SJCRH30 (cell line): Measurements from ENCODE around the gene DACH2. TPM values are rescaled to one million over a fixed set of nuclear protein-coding genes. Genes with fewer than 3 reads are reported as not detected.
"Not testable (repeated sequence)": the region's sequence is repeated elsewhere in the genome, so short reads cannot be mapped to it uniquely, and the experiment has no call there.

Experiments
- DNase-seq, 2 experiments: peaks; one replicate each; pipeline ENCODE4 v3.0.0-alpha.2; 2015 to 2020
- H3K27ac ChIP-seq: fragments of 250-450 bp; sonication (Bioruptor Pico); 2 replicates; pipeline ENCODE4 v1.5.1; 2020; ENCODE audit warnings: mild to moderate bottlenecking, moderate library complexity
- H3K27me3 ChIP-seq: fragments of 250-450 bp; sonication (Bioruptor Pico); 2 replicates; pipeline ENCODE4 v1.5.1; 2020; ENCODE audit warnings: mild to moderate bottlenecking, moderate library complexity
- H3K36me3 ChIP-seq: fragments of 250-450 bp; sonication (Bioruptor Pico); 2 replicates; pipeline ENCODE4 v1.5.1; 2020; ENCODE audit warnings: mild to moderate bottlenecking, moderate library complexity
- H3K4me1 ChIP-seq: fragments of 250-450 bp; sonication (Bioruptor Pico); 2 replicates; pipeline ENCODE4 v1.5.1; 2020; ENCODE audit warnings: mild to moderate bottlenecking, moderate library complexity
- H3K4me3 ChIP-seq: fragments of 250-450 bp; sonication (Bioruptor Pico); 2 replicates; pipeline ENCODE4 v1.5.1; 2020; ENCODE audit warnings: mild to moderate bottlenecking, moderate library complexity
- H3K9me3 ChIP-seq: fragments of 250-450 bp; sonication (Bioruptor Pico); replicated peaks from 2 replicates; pipeline ENCODE4 v1.5.1; 2020; ENCODE audit warnings: mild to moderate bottlenecking, moderate library complexity
- total RNA-seq: library from RNA; depleted of rRNA; stranded (reverse); fragments of >200 nt; shearing (Covaris generic); gene quantifications from 2 replicates; pipeline ENCODE4 v1.2.3, GENCODE V29; 2014; rRNA removed

Gene DACH2
- 0.10 TPM in 1 of 2 replicates, not detected in the other for total RNA-seq

DNA sequence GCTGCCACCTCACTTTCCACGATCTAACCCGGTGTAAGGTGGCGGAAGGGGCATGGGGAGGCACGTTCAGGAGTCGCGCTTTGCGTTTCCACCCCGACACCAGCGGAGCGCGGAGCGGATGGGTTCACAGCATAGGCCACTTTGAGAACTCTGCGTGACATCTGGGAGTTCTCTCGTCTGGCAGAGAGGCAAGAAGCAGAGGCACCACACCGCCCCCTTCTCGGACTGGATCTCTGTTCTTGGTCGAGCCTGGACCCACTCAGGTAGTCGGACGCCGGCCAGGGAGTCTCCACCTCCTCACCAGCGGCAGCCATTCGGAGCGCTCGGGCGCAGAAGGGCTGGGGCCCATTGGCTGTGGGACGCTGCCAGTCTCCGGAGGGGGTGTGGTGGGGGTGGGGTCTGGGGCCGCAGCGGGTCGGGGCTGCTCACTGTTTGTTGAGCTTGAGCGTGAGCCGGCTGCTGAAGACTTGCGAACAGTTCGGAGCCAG, at the start of gene DACH2:
TSS of gene DACH2 (plus strand) at position 428 of the 488 bp plus-strand sequence.
- H3K27ac ChIP-seq, result no peak within 1 kb of the TSS
- H3K36me3 ChIP-seq, result no peaks in the 10 kb centered on the region
- peak within 1 kb of the TSS; percentile 60 for H3K4me3 ChIP-seq
- H3K9me3 ChIP-seq, result no peaks in the 10 kb centered on the region
- H3K4me1 ChIP-seq, result no peaks in the 10 kb centered on the region
- DNase-seq, result peak; percentile 61 to 73
- H3K27me3 ChIP-seq, result no peaks in the 10 kb centered on the region

DNA sequence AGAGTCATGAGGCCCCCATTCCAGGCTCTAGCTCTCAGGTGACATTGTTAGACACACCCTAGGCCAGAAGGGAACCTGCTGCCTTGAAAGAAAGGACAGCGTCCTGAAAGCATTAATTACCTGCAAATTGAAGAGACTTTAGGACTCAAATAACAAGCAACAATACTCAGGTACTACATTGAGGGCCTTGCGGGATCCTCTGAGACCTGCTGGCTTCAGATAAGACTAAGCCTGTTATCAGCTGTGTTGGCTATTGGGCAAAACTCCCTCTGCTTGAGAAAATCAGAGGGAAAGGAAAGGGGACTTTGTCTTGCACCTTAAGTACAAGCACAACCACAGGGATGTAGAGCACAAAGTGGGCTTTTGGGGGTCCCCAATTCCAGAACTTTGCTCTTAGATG, 45.9 kb upstream of the DACH2 start:
- no peak overlapping the region for H3K4me3 ChIP-seq
- no peaks in the 10 kb centered on the region for H3K9me3 ChIP-seq
- H3K36me3 ChIP-seq, result no peaks in the 10 kb centered on the region
- H3K27ac ChIP-seq, result no peak overlapping the region
- DNase-seq, result no peak
- H3K27me3 ChIP-seq, result no peaks in the 10 kb centered on the region
- no peaks in the 10 kb centered on the region for H3K4me1 ChIP-seq

GRCh38 chrX:86103061-86103460, 45.2 kb upstream of the DACH2 start:
- no peak overlapping the region for H3K4me3 ChIP-seq
- no peak overlapping the region for H3K27ac ChIP-seq
- H3K36me3 ChIP-seq, result no peaks in the 10 kb centered on the region
- H3K27me3 ChIP-seq, result no peaks in the 10 kb centered on the region
- no peaks in the 10 kb centered on the region for H3K9me3 ChIP-seq
- no peaks in the 10 kb centered on the region for H3K4me1 ChIP-seq
- no peak for DNase-seq

GRCh38 chrX:86104526-86104925, 43.7 kb upstream of the DACH2 start:
- H3K4me1 ChIP-seq, result no peaks in the 10 kb centered on the region
- no peaks in the 10 kb centered on the region for H3K27me3 ChIP-seq
- no peak overlapping the region for H3K4me3 ChIP-seq
- no peaks in the 10 kb centered on the region for H3K36me3 ChIP-seq
- no peak for DNase-seq
- no peaks in the 10 kb centered on the region for H3K9me3 ChIP-seq
- no peak overlapping the region for H3K27ac ChIP-seq

- Histone ChIP-seq H3K36me3 (no peaks in the 10 kb centered on the region), H3K27ac (no peak overlapping the region), H3K4me3 (no peak overlapping the region), H3K4me1 (no peaks in the 10 kb centered on the region), H3K27me3 (no peaks in the 10 kb centered on the region), H3K9me3 (no peaks in the 10 kb centered on the region)
- DNase-seq, result no peak
Measured at GRCh38 chrX:86121916-86122315, 26.3 kb upstream of the DACH2 start.

DNA sequence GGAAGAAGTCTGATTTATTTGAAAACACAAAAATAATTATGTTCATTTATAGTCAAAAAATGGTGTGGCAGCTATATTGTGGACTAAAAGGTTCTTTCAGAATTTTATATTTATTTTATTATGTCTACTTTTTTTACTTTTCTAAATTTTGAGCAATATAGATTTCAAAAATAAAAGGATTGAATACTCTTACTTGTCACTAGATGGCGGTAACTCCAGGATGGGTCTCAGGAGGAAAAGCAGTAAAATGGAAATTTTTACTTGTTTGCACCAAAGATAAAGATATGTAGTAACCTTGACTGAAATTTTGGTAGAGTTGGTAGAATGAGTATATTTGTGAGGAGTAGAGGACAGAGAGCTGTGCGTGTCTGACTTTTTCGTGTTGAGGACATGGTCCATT, 14.5 kb upstream of the DACH2 start:
- no peaks in the 10 kb centered on the region for H3K36me3 ChIP-seq
- H3K27ac ChIP-seq, result no peak overlapping the region
- H3K9me3 ChIP-seq, result no peaks in the 10 kb centered on the region
- no peaks in the 10 kb centered on the region for H3K4me1 ChIP-seq
- peak in 1 of 2 experiments; percentile 13 for DNase-seq
- H3K4me3 ChIP-seq, result no peak overlapping the region
- no peaks in the 10 kb centered on the region for H3K27me3 ChIP-seq

- no peak overlapping the region for H3K4me3 ChIP-seq
- no peak for DNase-seq
- H3K27ac ChIP-seq, result no peak overlapping the region
Measured at GRCh38 chrX:86137071-86137470, 11.2 kb upstream of the DACH2 start.

GRCh38 chrX:86141786-86142185, 6.5 kb upstream of the DACH2 start:
- DNase-seq, result no peak
- Histone ChIP-seq H3K27me3 (no peaks in the 10 kb centered on the region), H3K4me1 (no peaks in the 10 kb centered on the region), H3K27ac (no peak overlapping the region), H3K4me3 (no peak overlapping the region), H3K36me3 (no peaks in the 10 kb centered on the region), H3K9me3 (no peaks in the 10 kb centered on the region)

More at GRCh38 chrX:86137071-86137470, 11.2 kb upstream of the DACH2 start:
- no peaks in the 10 kb centered on the region for H3K4me1 ChIP-seq
- H3K27me3 ChIP-seq, result no peaks in the 10 kb centered on the region
- no peaks in the 10 kb centered on the region for H3K9me3 ChIP-seq
- H3K36me3 ChIP-seq, result no peaks in the 10 kb centered on the region

DNA sequence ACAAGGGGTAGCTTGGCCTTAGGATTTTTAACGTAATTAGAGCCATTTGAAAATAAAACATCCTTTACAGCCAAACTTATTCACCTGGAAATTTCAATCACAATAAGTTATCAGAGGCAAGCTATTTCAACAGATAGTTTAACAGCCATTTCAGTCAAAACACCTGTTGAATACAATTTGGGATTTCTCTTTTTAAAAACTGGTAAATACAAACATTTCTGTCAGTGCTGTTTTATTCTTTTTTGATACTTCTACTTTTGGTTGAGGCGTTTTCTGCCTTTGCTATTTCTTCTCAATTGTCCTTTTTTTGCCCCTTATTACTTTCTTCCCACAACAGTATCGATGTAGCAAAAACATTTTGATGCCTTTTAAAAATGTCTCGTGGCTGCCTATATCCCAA, 2.1 kb upstream of the DACH2 start:
- Histone ChIP-seq H3K27me3 (no peaks in the 10 kb centered on the region), H3K27ac (no peak overlapping the region), H3K9me3 (no peaks in the 10 kb centered on the region), H3K4me3 (no peak overlapping the region), H3K36me3 (no peaks in the 10 kb centered on the region), H3K4me1 (no peaks in the 10 kb centered on the region)
- no peak for DNase-seq

DNA sequence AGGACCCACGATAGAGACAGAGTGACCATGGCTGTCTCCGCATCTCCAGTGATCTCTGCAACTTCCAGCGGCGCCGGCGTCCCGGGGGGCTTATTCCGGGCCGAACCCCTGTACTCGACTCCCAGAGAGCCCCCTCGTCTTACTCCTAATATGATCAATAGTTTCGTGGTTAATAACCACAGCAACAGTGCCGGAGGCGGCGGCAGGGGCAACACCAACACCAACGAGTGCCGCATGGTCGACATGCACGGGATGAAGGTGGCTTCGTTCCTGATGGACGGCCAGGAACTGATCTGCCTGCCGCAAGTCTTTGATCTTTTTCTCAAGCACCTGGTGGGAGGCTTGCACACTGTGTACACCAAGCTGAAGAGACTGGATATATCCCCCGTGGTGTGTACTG, 343 bp downstream of the DACH2 start:
- H3K27me3 ChIP-seq, result no peaks in the 10 kb centered on the region
- no peaks in the 10 kb centered on the region for H3K9me3 ChIP-seq
- no peaks in the 10 kb centered on the region for H3K36me3 ChIP-seq
- peak overlapping the region; percentile 60 for H3K4me3 ChIP-seq
- peak in 1 of 2 experiments; percentile 2 for DNase-seq
- H3K27ac ChIP-seq, result no peak overlapping the region
- H3K4me1 ChIP-seq, result no peaks in the 10 kb centered on the region

GRCh38 chrX:86149119-86149518, 868 bp downstream of the DACH2 start:
- H3K4me3 ChIP-seq, result no peak overlapping the region; the same call in 1 of the 2 replicates
- no peaks in the 10 kb centered on the region for H3K9me3 ChIP-seq
- no peak overlapping the region for H3K27ac ChIP-seq
- no peaks in the 10 kb centered on the region for H3K36me3 ChIP-seq
- H3K4me1 ChIP-seq, result no peaks in the 10 kb centered on the region
- H3K27me3 ChIP-seq, result no peaks in the 10 kb centered on the region
- peak in 1 of 2 experiments; percentile 0 for DNase-seq

DNA sequence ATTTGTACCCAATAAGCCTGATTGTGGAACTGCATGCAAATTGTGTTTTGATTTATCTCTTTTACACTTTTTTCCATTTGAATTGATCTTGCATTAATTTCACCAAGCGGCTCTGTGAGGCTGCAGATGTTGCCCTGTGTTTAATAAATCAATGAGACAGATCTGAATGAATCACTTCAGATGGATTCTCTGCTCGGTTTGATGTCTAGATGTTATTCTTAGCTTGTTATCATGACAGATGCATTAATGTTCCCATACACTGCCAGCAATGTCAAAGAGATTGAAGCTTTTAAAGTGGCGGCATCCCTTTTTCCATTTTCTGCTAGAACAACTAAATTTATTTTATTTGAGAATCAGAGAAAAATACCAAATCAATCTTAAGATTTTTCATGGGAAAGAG, 6.3 kb downstream of the DACH2 start:
- no peak for DNase-seq
- no peaks in the 10 kb centered on the region for H3K9me3 ChIP-seq
- H3K36me3 ChIP-seq, result no peaks in the 10 kb centered on the region
- no peaks in the 10 kb centered on the region for H3K4me1 ChIP-seq
- H3K27ac ChIP-seq, result no peak overlapping the region
- no peak overlapping the region for H3K4me3 ChIP-seq
- H3K27me3 ChIP-seq, result no peaks in the 10 kb centered on the region

GRCh38 chrX:86171366-86171765, 23.1 kb downstream of the DACH2 start:
- no peaks in the 10 kb centered on the region for H3K36me3 ChIP-seq
- no peak overlapping the region for H3K27ac ChIP-seq
- no peaks in the 10 kb centered on the region for H3K9me3 ChIP-seq
- no peaks in the 10 kb centered on the region for H3K4me1 ChIP-seq
- no peak overlapping the region for H3K4me3 ChIP-seq
- H3K27me3 ChIP-seq, result no peaks in the 10 kb centered on the region
- DNase-seq, result peak; percentile 16 to 64

- Histone ChIP-seq H3K27ac (no peak overlapping the region), H3K9me3 (no peaks in the 10 kb centered on the region), H3K4me1 (no peaks in the 10 kb centered on the region), H3K36me3 (no peaks in the 10 kb centered on the region), H3K4me3 (no peak overlapping the region), H3K27me3 (no peaks in the 10 kb centered on the region)
- DNase-seq, result no peak
Measured at GRCh38 chrX:86178906-86179305, 30.7 kb downstream of the DACH2 start.

DNA sequence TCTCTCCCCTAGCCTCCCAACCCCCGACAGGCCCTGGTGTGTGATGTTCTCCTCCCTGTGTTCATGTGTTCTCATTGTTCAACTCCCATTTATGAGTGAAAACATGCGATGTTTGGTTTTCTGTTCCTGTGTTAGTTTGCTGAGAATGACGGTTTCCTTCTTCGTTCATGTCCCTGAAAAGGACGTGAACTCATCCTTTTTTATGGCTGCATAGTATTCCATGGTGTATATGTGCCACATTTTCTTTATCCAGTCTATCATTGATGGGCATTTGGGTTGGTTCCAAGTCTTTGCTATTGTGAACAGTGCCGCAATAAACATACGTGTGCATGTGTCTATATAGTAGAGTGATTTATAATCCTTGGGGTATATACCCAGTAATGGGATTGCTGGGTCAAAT, 33.1 kb downstream of the DACH2 start:
- H3K9me3 ChIP-seq, H3K4me3 ChIP-seq, DNase-seq, H3K27me3 ChIP-seq, H3K27ac ChIP-seq, H3K4me1 ChIP-seq, H3K36me3 ChIP-seq: not testable (repeated sequence)

DNA sequence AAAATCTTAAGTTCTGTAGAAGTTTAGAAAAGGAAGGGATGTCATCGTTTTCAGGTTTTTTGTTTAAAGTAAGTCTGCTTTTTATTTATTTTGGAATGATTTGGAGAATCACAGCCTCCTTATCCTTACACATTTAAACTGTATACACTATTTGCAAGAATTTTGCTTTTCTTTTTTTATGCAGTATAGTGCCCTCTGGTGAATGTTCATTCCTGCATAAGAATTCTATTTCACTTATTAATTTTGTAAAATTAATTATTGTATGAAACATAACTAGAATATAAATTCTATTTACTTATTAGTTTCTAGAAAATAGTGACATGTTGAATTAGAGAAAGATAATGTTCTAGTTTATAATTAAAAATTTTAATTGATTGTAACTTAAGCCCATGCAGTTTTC, 44.6 kb downstream of the DACH2 start:
- no peak for DNase-seq
- Histone ChIP-seq H3K36me3 (no peaks in the 10 kb centered on the region), H3K27me3 (no peaks in the 10 kb centered on the region), H3K4me1 (no peaks in the 10 kb centered on the region), H3K4me3 (no peak overlapping the region), H3K9me3 (no peaks in the 10 kb centered on the region), H3K27ac (no peak overlapping the region)
